Measurements from ENCODE around the gene ANXA3.
A peak's percentile ranks its signal among the peaks of the same experiment; 100 is the strongest.
"Not testable (repeated sequence)": the region's sequence is repeated elsewhere in the genome, so short reads cannot be mapped to it uniquely, and the experiment has no call there.

ANXA3 gene

DNA sequence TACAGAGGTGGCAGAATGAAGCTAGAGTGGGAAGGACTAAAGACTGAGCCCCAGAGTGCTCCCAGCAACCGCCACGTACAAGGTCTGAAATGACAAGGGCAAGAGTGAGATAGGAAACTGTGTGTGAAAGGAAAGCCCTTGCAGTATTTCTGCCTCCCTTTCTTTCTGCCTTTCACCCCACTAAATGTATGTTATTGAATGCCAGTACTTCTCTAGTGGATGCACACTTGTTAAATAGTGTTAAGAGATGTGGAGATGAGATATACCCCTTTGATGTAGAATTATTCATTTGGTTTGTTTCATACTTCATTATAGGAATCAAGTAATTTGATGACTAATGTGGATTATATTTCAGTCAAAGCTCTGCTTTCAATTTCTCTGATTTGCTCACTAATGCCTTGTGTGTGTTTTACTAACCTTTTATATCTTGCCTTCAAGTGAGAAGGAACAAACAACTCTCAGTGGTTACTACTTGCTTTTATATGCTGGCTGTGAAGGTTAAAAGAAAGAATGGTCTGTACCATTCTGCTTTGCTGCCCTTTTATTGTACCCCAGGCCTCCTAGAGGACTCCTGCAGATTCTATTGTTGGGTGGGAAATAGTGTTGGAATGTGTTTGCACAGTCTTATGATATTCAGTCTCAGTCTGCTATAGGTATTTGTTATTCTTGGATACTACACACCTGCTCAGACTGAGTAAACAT is 8.0 kb upstream of the ANXA3 start:
- DNase-seq = no peak

DNA sequence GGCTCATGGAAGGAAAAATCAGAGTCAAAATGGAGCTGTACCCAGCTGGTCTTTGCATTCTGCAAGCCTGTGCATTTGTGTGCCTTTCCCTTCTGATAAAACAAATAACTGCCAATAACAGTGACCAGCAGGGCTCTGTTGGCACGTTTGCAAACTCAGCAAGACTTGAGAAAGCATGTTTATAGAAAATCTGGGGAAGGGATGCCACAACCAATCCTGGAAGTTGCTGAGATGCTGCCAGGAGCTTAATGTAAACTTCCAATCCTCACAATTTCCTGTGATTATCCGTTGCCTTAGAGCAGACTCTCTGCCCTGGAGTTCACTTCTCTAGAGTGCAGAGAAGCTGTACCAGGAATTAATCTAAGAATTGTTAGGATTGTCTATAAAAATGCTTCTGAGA is 6.9 kb upstream of the ANXA3 start:
- DNase-seq = no peak

DNA sequence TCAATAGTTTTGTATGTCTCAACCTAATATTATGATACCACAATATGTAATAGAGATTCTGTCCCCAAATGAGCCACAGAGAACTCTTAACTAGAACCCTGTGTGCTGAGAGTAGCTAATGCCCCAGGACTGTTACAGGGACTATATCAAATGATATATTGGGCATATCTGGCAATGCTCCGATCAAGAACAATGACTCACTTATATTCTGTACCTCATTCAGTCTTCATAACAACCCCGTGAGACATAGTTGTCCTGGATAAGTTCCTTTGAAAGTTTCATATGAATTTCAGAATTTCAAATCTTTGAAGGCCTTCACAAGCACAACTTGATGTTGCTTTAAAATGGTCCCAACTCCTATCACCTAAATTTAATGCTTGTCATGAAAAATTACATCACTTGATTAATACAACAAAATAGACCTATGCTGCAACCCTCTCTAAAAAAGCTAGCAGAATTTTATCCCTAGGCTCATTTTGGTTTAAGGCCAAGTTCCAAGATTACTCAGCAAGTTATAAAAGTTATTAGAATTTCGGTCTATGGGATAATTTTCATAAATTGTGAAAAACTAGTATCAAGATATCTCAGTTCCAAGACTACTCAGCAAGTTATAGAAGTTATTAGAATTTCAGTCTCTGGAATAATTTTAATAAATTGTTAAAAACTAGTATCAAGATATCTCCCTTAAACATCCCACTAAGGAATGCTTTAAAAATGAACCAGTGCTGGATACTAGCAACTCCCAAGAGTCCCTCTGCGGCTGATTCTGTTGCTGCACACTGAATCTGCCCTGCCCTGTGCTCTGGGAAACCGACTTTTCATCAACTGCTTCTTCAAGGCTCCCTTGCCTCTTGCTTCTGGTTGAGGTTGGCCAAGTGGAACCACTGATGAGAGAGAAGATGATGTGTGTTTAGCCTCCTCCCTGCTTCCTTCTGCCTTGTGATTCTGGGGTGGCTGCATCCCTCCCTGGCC is 6.0 kb upstream of the ANXA3 start:
- DNase-seq = no peak

DNA sequence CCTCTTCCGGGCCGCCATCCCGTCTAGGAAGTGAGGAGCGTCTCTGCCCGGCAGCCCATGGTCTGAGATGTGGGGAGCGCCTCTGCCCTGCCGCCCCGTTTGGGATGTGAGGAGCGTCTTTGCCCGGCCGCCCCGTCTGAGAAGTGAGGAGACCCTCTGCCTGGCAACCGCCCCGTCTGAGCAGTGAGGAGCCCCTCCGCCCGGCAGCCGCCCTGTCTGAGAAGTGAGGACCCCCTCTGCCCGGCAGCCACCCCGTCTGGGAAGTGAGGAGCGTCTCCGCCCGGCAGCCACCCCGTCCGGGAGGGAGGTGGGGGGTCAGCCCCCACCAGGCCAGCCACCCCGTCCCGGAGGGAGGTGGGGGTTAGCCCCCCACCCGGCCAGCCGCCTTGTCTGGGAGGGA is 3.7 kb upstream of the ANXA3 start:
- not testable (repeated sequence) for DNase-seq

DNA sequence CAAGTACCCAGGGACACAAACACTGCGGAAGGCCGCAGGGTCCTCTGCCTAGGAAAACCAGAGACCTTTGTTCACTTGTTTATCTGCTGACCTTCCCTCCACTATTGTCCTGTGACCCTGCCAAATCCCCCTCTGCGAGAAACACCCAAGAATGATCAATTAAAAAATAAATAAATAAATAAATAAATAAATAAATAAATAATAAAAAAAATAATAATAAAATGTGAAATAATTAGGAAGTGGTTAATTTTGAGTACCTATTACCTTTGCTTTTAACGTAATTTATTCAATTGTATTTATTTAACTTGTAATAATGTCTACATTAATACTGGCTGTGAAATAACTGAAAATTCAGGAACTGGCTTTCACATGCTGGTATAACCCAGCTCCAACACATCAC is 2.7 kb upstream of the ANXA3 start:
- not testable (repeated sequence) for DNase-seq

DNA sequence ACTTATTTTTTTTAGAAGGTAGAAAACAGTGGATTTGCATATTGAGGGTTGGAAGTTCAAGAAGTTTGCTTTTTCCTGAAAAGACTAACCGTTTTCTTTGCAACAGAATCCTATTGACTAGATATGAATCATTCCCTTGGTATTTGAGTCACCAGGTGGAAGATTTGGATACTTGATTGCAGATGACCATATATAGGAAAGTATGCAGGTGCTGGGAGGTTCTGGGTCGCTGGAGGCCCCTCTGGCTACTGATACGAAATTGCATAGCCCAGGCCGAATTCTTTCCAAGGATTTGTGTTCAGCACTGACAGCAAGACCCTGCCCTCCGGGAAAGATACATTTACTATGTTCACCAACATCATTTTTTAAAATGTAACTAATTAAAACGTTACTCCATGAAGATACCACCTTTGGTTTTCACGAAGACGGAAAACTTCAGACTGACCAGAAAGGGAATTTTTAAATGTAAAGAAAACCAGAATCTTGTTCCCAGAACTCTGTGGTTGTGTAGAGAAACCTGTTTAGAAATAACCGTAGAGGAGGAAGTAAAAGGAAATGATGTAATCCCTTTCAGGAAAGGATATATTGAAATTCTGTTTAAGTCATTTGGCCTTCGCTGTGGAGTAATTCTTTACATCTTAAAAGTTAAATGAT is 946 bp downstream of the ANXA3 start:
- DNase-seq = peak; percentile 21 to 70 (median 63)

DNA sequence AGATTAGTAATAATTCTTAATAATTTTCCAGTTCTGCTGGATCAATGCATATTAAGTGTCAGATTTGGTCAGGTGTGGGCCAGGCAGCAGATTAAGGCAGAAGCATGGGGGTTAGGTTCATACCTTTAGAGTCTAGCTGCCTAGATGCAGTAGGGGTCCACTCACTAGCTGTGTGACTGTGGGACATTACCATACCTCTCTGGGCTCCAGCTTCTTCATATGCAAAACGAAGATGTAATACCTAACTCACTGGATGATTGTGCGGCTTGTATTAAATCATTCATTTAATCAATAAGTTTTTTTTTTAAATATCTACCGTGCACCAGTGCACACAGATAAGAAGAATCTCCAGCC is 1.4 kb downstream of the ANXA3 start:
- no peak for DNase-seq

DNA sequence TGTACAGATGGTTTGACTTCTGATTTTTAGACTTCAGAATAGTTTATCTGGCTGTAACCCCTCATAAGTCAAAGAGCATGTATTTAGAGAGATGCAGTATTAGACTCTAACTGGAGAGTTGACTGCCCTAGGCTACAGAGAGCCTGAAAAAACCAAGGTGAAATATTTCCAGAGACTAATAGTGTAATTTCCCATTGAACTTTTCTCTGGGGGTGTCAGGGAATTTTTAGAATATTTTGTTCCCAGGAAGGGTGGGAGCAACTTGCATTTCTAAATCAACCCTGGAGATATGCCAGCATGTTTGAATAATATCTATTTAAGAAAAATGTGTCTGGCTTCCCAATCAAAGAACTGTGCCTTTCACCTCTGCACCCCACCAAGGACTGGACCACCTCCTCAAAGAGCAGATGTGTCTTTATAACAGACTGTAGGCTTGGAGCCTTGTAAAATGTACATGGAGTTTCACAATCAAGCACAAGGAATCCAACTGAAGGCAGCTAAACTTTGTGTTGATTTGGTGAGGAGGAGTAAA is 2.0 kb downstream of the ANXA3 start:
- no peak for DNase-seq

DNA sequence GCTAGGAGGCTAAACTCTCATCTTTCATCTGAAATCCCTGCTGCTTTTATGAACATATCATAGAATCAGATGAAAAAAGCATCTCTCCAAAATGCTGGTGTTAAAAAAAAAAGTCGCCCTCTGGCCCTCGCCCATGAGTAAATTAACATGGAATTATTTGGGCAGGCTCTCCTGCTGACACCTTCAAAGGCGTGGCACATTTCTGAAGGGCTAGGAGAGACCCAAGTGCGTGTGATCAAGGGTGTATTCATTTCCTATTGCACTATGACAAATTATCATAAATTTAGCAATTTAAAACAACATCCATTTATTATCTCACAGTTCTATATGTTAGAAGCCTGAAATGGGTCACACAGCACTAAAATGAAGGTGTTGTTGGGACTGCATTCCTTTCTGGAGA is 5.1 kb downstream of the ANXA3 start:
- DNase-seq = no peak

DNA sequence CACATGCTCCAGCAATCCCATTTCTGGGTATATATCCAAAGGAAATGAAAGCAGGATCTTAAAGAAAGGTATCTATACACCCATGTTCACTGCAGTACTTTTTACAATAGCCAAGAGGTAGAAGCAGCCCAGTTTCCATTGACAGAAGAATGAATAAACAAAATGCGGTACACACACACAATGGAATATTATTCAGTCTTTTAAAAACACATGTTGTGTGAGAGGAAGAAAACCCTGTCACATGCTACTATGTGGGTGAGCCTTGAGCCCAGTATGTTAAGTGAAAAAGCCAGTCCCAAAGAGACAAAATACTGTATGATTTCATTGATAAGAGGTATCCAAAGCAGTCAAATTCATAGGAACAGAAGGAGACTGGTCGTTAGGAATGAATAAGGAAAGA is 6.3 kb downstream of the ANXA3 start:
- no peak for DNase-seq

DNA sequence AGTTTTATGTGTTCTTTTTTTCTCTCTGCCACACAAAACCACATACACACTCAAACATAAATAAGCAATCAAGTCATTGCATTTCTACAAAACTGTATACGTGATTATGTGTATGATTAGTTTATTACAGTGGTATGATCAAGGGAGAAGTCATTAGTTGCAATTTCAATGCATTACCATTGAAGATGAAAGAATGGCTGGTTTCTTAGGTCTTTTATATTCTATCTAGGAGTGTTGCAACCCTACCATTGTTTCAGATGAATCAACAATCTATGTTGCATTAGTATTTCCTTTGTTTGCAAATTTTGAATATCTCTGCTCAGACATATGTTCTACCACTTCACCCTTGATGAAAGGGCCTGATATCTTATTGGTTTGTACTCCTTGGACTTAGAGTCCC is 6.8 kb downstream of the ANXA3 start:
- no peak for DNase-seq

DNA sequence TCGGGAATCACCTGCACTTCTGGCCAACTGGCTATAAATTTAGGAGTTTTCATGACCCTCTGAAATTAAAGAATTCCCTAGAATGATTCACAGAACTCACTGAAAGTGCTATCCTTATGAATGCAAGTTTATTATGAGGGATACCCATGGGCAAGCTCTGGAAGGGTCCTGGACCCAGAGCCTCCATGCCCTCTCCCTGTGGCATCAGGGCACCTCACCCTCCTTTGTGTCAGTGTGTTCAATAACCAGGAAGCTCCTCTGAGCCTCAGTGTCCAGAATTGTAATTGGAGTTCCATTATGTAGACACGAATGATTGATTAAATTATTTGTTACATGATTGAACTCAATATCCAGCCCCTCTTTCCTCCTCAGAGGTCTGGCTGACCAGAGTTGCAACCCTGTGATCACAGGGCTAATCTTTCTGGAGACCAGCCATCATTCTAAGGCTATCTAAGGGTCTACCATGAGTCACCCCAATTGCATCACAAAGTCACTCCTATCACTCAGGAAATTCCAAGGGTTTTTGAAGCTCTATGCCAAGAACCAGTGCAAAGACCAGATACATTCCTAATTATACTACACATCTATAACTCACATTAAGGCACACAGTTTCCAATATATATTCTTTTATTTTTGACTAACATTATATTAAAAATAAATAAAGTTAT is 8.9 kb downstream of the ANXA3 start:
- DNase-seq = peak; percentile 30 to 37 (median 32)

DNA sequence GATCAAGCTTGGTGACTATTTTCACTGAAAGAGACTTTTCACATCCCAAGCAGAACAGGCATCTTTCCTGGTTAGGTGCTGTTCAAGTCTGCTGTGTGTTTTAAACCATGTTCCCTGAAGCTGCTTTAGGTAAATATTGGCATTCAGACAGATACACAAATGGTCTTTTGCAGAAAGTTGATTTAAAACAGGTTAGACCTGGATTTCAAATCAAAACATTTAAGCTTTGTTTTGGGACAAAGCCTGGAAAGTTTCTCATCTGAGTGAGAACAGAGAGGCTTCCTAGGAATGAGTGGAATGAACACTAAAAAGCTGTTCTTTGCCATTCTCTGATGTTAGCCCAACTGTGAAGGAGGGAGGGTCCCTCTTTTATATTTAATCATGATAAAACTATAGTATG is 10.1 kb downstream of the ANXA3 start:
- DNase-seq = no peak

DNA sequence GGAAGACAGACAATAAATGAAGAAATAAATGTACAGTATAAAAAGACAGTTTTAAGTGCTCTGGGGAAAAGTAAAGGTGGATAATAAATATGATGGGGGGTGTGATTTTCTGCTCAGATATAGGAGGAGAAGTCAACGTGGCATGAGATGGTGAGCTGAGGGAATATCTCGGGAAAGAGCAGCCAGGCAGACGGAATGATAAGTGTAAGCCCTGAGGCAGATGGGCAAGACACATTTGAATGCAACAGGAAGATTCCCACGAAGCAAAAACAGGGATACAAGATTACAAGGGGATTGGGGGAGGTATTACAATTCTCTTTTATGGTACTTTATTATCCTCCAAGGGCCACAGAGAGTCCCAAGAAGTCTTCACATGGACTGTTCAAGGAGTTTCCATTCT is 11.1 kb downstream of the ANXA3 start:
- no peak for DNase-seq

DNA sequence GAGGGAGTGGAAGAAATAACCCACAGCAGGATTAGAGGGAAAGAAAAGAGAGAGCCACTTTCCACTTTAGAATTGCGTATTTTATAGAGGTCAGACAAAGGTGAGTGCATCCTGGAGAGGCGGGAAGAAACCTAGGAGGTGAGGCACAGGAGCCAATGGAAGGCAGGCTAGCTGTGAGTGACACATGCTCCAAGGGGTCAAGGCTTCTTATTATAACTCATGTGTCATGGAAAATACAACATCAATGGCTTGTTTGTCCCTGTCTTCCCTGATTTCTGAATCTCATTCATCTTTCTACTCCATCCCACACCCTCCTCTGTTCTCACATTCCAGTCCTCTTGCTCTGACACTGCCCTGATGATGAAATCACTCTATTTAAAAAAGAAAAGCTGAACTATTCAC is 14.4 kb downstream of the ANXA3 start:
- DNase-seq = no peak

DNA sequence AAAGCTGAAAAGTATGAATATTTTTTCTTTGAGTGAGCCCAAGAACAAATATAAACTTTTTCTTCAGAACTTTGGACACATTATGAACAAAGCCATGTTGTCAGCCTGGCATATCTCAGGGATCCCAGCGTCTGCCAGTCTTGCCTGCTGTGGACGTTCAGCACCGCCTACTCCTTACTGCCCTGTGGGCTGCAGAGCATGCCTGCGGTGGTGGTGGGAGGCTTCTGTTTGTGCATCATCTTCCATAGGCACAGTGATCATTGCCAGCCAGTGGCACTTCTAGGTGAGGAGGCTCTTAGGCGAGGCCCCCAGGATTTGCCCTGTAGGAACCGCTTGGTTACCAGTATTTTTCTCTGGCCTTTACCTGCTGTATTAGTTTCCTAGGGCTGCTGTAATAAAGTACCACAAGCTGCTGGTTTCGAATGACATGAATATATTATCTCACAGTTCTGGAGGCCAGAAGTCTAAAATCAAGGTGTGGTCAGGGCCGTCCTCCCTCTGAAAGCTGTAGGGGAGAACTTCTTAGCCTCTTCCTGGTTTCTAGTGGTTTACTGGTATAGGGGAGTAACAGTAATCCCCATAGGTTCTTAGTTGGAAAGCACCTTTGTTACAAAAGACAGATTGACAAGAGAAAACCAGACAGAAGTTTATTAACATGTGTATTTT is 15.4 kb downstream of the ANXA3 start:
- DNase-seq = no peak

DNA sequence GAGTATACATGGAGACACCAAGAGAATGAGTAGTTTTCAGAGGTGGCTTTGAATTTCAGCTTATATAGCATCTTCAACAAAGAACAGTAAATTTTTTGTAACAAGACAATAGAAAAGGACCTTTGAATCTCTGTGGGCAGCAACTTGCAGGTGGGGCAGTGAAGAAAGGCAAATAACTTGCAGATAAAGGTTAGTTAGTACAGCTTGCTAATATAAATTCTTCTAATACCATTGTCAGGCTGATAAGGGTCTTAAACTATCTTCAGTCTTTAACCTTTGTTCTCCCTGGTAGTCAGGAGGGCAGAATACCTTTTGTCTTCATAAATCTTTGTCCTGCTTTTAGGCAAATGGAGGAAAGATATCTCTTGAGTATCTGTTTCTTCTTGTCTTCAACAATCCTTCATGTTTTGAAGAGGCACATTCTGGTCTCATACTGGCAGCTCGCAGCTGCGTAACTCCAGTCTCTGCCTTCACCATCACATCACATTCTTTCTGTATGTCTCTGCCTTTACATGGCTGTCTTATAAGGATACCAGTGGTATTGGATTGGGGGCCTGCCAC is 16.0 kb downstream of the ANXA3 start:
- no peak for DNase-seq

DNA sequence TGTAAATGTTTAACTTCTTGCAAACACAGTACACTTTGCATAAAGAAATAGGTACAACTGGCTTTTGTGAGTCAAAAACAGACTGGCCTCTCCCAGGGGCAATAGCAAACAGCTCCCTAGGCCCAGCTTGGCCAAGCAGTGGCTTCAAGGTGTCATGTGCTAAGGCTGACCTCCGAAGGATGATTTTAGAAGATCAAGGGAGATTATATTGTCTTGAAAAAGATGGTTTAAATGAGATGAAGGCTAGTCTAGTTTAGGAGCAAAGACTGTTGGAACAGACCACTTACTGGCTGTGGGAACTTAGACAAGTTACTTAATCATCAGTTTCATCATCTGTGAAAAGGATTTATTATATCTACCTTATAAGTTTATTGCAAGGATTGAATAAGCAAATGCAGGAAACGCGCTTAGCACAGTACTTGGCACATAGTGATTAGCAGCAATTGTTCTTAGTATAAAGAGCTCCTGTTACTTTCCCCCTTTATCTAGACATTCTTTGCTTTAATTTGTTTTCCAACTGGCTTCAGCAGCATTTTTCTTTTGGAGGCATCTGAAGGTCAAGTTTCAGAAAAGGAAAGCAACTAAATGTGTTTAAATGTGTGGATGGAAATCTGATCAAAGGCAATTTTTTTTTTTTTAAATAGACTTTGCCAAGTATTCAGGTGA is 17.2 kb downstream of the ANXA3 start:
- DNase-seq = no peak

DNA sequence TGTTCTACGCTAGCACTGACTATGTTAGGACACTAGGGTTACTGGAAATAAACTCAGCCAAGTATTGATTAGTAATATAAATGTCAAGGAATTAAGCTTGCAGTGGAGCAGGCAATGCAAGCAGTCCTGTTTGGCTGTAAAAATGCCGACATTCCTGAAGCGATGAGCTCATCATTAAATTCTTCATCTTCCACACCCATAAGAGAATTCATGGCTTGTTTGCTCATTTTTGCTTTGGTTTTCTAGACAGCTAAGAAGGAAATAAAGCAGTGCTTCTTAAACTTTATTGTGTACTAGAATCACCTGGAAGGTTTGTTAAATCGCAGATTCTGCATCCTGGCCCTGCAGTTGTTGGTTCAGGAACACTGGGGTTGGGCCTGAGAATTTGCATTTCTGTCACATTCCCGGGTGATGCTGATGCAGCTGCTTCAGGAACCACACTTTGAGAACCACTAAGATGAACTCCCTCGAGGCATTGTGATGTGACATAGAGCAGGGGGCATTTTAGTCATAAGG is 17.8 kb downstream of the ANXA3 start:
- no peak for DNase-seq

DNA sequence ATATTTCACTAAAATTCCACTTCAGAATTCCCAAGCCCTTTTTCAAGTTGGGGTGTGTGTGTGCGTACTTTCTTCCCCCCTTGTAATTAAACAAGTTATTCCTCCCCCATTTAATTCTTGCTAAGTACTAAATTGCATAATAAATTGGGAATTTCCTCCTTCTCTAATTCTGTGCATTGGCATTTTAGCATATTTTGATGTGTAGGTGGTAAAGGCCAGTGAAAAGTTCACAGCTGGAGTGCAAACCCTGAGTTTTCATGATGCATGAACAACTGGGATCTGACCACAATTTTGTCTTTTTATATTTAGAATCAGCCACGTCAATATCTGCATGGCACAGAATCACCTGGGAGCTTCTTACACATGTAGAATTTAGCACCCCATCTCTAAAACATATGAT is 18.5 kb downstream of the ANXA3 start:
- peak; percentile 15 to 45 (median 42) for DNase-seq

DNA sequence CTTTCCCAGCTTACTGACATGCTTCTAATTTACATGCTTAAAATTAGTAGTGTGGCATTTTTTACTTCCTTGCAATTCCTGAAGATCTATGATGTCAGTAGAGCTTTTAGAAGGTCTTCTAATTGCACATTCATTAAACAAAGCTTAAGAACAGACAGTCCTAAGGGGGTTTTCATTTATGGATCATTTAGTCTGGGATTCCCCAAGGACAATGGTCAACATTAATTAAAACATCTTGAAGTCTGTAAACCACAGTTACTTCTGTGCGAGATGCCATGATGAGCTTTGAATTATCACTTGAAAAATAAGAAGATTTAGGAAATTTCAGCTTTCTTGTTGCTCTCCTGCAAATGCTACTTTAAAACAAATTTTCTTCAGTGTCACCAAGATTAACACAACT is 20.2 kb downstream of the ANXA3 start:
- DNase-seq = no peak
